ENCODE data around the gene NT5C1A. TPM values are rescaled to one million over a fixed set of nuclear protein-coding genes. Genes with fewer than 3 reads are reported as not detected.

NT5C1A gene
- total RNA-seq, 1 experiment from 2014 or later = not detected

- no CpG with 5 or more reads among the region's 1 CpG for WGBS (ENCODE audit: extremely low coverage, insufficient read length, low lambda C conversion rate)
Measured at GRCh38 chr1:39694026-39694425, 22.1 kb upstream of the NT5C1A start.

More at GRCh38 chr1:39694026-39694425, 22.1 kb upstream of the NT5C1A start:
- Histone ChIP-seq H3K9ac (ENCODE audit: extremely low read depth, insufficient read length, low read length) (no peak overlapping the region), H3K23me2 (ENCODE audit: insufficient read length, low read depth, low read length, poor library complexity, severe bottlenecking) (peaks cover 12% of the 10 kb centered on the region), H2AK5ac (ENCODE audit: insufficient read length, low read length) (no peak overlapping the region), H2BK12ac (ENCODE audit: insufficient read length, low read depth, low read length) (no peak overlapping the region), H2BK5ac (ENCODE audit: insufficient read length, low read length) (no peak overlapping the region), H4K91ac (ENCODE audit: insufficient read length, low read depth, low read length) (no peak overlapping the region), H2BK15ac (ENCODE audit: low read depth, low read length) (no peak overlapping the region), H3K18ac (ENCODE audit: insufficient read length, low read depth, low read length) (no peak overlapping the region), H3K4me1 (ENCODE audit: insufficient read depth, low read length) (no peaks in the 10 kb centered on the region), H4K8ac (replicated peaks; ENCODE audit: insufficient read length, low read depth, low read length) (no peak overlapping the region), H2BK120ac (ENCODE audit: low read depth, low read length, poor library complexity, severe bottlenecking) (no peak overlapping the region), H2AFZ (ENCODE audit: low read length) (no peak overlapping the region), H3K9me3 (ENCODE audit: control insufficient read depth, low read depth, low read length) (no peaks in the 10 kb centered on the region), H3K4ac (ENCODE audit: low read depth, low read length) (no peak overlapping the region), H3K27ac (ENCODE audit: insufficient read length, low read depth, low read length) (no peak overlapping the region), H3K23ac (ENCODE audit: insufficient read length, low read depth, low read length) (no peak overlapping the region), H3K79me2 (ENCODE audit: insufficient read depth, low read length) (no peaks in the 10 kb centered on the region), H4K20me1 (ENCODE audit: control insufficient read depth, insufficient read depth, insufficient read length) (no peaks in the 10 kb centered on the region), H3K56ac (ENCODE audit: insufficient read length, low read depth, low read length) (no peak overlapping the region), H3K14ac (ENCODE audit: insufficient read depth, low read length) (no peak overlapping the region), H3K27me3 (ENCODE audit: insufficient read depth, low read length) (peaks cover 84% of the 10 kb centered on the region), H4K5ac (ENCODE audit: insufficient read length, low read depth, low read length) (no peak overlapping the region), H3K79me1 (ENCODE audit: insufficient read depth, low read depth, low read length, poor library complexity, severe bottlenecking) (no peaks in the 10 kb centered on the region), H3T11ph (ENCODE audit: low read length) (no peak overlapping the region), H2BK20ac (ENCODE audit: low read depth, low read length, poor library complexity, severe bottlenecking) (no peak overlapping the region), H3K4me2 (ENCODE audit: insufficient read depth, insufficient read length, low read length) (no peak overlapping the region)
- TF ChIP-seq, protein P1, sequence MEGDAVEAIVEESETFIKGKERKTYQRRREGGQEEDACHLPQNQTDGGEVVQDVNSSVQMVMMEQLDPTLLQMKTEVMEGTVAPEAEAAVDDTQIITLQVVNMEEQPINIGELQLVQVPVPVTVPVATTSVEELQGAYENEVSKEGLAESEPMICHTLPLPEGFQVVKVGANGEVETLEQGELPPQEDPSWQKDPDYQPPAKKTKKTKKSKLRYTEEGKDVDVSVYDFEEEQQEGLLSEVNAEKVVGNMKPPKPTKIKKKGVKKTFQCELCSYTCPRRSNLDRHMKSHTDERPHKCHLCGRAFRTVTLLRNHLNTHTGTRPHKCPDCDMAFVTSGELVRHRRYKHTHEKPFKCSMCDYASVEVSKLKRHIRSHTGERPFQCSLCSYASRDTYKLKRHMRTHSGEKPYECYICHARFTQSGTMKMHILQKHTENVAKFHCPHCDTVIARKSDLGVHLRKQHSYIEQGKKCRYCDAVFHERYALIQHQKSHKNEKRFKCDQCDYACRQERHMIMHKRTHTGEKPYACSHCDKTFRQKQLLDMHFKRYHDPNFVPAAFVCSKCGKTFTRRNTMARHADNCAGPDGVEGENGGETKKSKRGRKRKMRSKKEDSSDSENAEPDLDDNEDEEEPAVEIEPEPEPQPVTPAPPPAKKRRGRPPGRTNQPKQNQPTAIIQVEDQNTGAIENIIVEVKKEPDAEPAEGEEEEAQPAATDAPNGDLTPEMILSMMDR (conservative IDR thresholded peaks at IDR 0.05) = no peak
- no peak overlapping the region for H3K4me3 Mint-ChIP-seq
- H3K27me3 Mint-ChIP-seq (ENCODE audit: low read depth) = peaks cover 100% of the 10 kb centered on the region
- no peaks in the 10 kb centered on the region for H3K9me3 Mint-ChIP-seq
- H3K36me3 Mint-ChIP-seq (ENCODE audit: insufficient read depth in 1 of 3, low read depth in 3 of 3) = no peaks in the 10 kb centered on the region
- peaks cover 6 to 15% of the 10 kb centered on the region in 2 experiments for H3K4me1 Mint-ChIP-seq
- no peak overlapping the region for H3K27ac Mint-ChIP-seq
- DNase-seq = no peak
